ENCODE data around the gene SLC12A7. TPM values are rescaled to one million over a fixed set of nuclear protein-coding genes. Genes with fewer than 3 reads are reported as not detected.

SLC12A7 gene
- total RNA-seq, 4 donors from 2014 or later: 26.1 to 41.6 (median 29.1) TPM

DNA sequence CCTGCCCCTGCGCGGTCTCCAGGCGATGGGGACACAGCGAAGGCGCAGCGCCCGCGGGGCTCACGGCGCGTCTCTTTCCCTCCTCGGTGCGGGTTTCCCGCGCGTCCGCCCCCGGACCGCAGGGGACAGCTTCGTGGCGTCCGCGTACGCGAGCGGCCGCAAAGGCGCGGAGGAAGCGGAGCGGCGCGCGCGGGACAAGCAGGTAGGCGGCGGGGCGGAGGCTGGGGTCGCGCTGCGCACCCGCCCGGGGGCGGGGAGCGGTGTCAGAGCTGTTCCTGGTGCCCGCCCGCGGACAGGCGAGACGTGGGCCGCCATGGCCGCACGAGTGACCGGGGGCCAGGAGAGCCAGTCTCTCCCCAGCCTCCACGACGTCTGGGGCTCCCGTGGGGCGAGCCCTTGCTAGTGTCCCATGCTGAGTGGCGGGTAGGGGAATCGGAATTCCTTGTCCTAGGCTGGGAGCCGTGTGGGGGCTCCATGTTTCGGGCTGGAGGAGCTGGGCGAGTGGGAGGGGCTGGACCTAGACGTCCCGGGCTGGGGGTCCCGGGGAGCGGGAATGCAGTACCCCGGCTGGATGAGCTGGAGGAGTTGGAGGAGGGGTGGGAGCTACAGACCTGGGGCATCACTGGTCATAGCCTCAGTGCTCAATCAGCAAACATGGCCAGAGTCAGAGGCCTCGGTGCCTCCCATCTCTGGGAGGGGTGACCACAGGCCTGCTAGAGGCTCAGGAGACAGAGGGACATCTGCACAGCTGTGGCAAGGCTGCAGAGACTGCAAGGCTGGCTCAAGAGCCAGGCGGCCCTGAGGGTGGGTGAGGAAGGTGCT lies 102.3 kb downstream of the SLC12A7 start:
- peak in 1 of 2 donors; percentile 0 for DNase-seq
- peaks cover 7 to 28% of the 10 kb centered on the region in 2 donors for H3K4me1 ChIP-seq
- peaks cover 7% of the 10 kb centered on the region for H3K27me3 ChIP-seq
- WGBS, 2 donors: 30 to 49% methylated on average over 7 to 16 of the region's 70 CpGs
- intact Hi-C loops (cut with DNase I): loop anchor here (5.0 to 10.0 kb wide), 2 partner anchors 165 to 633 kb away; no protein-coding TSS in a partner anchor
- H3K4me3 ChIP-seq (replicated peaks in 1 of 3): peak overlapping the region in 1 of 3 donors; percentile 40
- H3K36me3 ChIP-seq: no peaks in the 10 kb centered on the region
- TF ChIP-seq POLR2A (IDR thresholded peaks at IDR 0.05): no peak
- TF ChIP-seq, protein P1, sequence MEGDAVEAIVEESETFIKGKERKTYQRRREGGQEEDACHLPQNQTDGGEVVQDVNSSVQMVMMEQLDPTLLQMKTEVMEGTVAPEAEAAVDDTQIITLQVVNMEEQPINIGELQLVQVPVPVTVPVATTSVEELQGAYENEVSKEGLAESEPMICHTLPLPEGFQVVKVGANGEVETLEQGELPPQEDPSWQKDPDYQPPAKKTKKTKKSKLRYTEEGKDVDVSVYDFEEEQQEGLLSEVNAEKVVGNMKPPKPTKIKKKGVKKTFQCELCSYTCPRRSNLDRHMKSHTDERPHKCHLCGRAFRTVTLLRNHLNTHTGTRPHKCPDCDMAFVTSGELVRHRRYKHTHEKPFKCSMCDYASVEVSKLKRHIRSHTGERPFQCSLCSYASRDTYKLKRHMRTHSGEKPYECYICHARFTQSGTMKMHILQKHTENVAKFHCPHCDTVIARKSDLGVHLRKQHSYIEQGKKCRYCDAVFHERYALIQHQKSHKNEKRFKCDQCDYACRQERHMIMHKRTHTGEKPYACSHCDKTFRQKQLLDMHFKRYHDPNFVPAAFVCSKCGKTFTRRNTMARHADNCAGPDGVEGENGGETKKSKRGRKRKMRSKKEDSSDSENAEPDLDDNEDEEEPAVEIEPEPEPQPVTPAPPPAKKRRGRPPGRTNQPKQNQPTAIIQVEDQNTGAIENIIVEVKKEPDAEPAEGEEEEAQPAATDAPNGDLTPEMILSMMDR (IDR thresholded peaks at IDR 0.05): no peak
- no peaks in the 10 kb centered on the region for H3K9me3 ChIP-seq
- H3K27ac ChIP-seq: no peak overlapping the region

DNA sequence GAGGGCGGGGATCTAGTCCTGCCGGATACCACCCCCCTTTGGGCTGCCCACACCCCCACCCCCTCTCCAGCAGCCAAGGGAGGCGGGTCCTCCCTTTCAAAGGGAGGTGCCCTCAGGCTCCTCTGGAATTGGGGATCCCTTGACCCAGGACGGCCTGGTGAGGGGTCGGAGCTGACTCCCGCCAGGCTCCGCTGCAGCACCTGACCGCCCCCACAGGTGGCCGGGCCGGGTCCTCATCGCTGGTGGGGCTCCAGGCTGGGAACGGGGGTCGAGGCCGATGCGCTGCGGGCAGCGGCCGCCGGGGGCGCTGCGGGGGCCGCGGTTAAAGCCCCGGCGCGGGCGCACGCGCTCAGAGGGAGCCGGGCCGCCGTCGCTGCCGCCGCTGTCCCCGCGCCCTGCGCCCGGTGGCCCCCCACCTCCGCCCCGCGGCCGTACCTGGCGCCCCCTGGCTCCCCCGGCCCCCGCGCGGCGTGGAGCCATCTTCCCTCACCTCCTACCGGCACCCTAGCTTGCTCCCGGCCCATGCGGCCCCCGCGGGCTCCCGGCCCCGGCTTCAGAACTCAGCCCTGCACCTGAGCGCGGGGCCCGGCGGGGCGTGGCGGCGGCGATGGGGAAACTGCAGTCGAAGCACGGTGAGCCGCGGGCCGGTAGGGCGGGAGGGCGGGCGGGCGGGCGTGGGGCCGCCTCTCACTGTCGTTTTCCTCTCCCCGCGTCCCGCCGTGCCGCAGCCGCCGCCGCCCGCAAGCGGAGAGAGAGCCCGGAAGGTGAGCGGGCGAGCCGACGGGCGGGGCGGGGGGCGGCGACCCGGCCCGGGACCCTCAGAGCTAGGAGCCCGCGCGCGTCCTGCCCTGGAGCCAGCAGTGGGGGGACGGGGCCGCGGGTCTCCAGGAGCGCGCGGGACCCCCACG lies 103.2 kb downstream of the SLC12A7 start, which contains the start of gene NKD2:
Gene NKD2 (plus strand): TSS at position 352 of the 908 bp plus-strand sequence. CDS start 256 bp downstream, at position 608.
- TF ChIP-seq, protein P1 (IDR thresholded peaks at IDR 0.05): peak in 4 of 6 experiments; percentile 54 to 81 (median 63)
- TF ChIP-seq POLR2A (IDR thresholded peaks at IDR 0.05): no peak
- 12 to 39% methylated on average over 3 to 5 of the region's 108 CpGs for WGBS, 2 donors
- intact Hi-C loops (cut with DNase I): loop anchor here (5.0 to 10.0 kb wide), 2 partner anchors 166 to 634 kb away; no protein-coding TSS in a partner anchor
- Histone ChIP-seq H3K4me3 (replicated peaks in 1 of 3) (peak within 1 kb of the TSS in 1 of 3 donors; percentile 40), H3K27me3 (peaks cover 7% of the 10 kb centered on the region), H3K4me1 (peaks cover 7 to 33% of the 10 kb centered on the region in 2 donors), H3K36me3 (no peaks in the 10 kb centered on the region), H3K27ac (no peak within 1 kb of the TSS), H3K9me3 (no peaks in the 10 kb centered on the region)
- peak; percentile 6 to 18 for DNase-seq

DNA sequence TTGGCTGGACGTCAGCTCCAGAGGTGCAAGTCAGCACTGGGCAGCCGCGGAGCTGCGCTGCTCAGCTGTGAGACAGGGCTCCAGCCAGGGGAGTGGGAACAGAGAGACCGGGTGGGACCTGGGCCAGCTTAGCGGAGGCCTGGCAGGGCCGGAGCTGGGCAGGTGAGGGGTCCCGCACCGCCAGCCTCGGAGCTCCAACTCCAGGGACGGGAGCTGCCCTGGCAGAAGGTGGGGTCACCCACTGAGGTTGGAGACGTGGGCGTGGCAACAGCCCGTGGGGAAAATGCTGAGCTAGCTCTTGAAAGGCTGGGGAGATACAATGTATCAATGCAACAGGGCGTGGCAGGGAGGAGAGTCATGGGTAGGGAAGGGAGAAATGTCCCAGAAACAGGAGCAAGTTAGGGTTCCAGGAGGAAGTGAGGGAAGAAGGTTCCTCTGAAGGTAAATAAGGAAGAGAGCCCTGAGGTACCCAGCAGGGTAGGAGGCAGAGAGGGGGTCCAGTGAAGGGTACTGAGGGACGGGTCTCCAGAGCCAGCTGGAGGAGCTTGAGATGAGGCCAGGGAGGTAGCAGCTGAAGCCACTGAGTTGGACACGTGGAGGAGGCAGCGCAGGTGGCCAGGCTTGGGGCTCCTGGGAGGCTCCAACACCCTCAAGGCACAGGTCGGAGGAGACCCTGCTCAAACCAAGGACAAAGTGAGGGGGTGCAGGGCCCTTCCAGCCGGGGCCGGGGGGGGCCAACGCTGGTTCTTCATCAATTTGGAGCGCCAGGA lies 104.0 kb downstream of the SLC12A7 start:
- Histone ChIP-seq H3K36me3 (no peaks in the 10 kb centered on the region), H3K4me3 (replicated peaks in 1 of 3) (no peak overlapping the region), H3K4me1 (peaks cover 7 to 37% of the 10 kb centered on the region in 2 donors), H3K9me3 (no peaks in the 10 kb centered on the region), H3K27me3 (peaks cover 7% of the 10 kb centered on the region), H3K27ac (no peak overlapping the region)
- DNase-seq: peak in 1 of 2 donors; percentile 3
- no peak for TF ChIP-seq POLR2A (IDR thresholded peaks at IDR 0.05)
- TF ChIP-seq, protein P1 (IDR thresholded peaks at IDR 0.05): no peak
- 61 to 66% methylated on average over 20 to 22 of the region's 23 CpGs for WGBS, 2 donors
- intact Hi-C loops (cut with DNase I): loop anchor here (5.0 to 10.0 kb wide), 2 partner anchors 167 to 634 kb away; no protein-coding TSS in a partner anchor

DNA sequence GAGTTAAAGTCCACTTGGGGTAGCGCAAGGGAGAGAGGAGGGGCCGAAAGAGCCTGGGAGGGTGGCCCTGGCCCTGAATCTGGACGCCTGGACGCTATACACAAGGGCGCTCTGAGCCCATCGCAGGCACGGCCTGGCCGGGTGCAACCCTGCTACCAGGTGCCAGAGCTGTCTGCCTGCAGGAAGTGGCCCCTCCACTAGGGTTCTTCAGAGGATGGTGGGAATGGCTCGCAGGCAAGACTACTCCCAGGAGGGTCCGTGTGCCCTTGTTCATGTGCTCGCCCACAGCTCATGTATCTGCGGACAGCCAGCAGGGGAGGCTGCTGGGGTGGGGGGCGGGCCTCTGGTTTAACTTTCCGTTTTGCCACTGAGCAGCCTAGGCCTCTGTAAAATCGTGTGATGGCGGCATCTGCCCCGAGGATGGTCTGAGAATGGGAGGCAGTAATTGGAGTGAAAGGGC lies 104.6 kb downstream of the SLC12A7 start:
- Histone ChIP-seq H3K9me3 (no peaks in the 10 kb centered on the region), H3K4me3 (replicated peaks in 1 of 3) (no peak overlapping the region), H3K4me1 (peaks cover 7 to 37% of the 10 kb centered on the region in 2 donors), H3K36me3 (no peaks in the 10 kb centered on the region), H3K27ac (no peak overlapping the region), H3K27me3 (peaks cover 7% of the 10 kb centered on the region)
- intact Hi-C loops (cut with DNase I): loop anchor here (5.0 to 10.0 kb wide), 2 partner anchors 168 to 635 kb away; no protein-coding TSS in a partner anchor
- no peak for DNase-seq
- 89 to 90% methylated on average over 4 to 15 of the region's 17 CpGs for WGBS, 2 donors
- TF ChIP-seq POLR2A (IDR thresholded peaks at IDR 0.05): no peak
- TF ChIP-seq, protein P1 (IDR thresholded peaks at IDR 0.05): no peak

Data from thyroid gland (tissue), 4 donors.